ENCODE results near the gene NOPCHAP1. TPM values are rescaled to one million over a fixed set of nuclear protein-coding genes. Genes with fewer than 3 reads are reported as not detected.

The NOPCHAP1 gene
- total RNA-seq, 4 donors from 2014 or later: 3.9 to 6.0 (median 5.3) TPM

DNA sequence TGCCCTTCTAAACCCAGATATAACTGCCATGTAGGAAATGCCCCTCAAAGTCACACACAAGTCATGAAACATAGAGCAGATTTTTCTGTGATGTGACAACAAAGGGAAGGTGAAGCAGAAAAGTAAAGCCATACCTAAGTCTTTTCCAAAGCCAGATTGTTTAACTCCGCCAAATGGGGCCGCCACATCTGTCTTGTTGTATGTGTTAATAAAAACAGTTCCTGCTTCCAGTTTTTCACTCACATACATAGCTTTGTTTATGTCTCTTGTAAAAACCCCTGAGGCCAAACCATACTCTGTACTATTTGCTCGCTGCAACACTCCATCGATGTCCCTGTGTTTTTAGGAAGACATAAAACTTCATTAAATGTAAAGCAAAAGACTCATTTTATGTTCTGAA, 40.3 kb downstream of the NOPCHAP1 start:
- TF ChIP-seq, protein P1, sequence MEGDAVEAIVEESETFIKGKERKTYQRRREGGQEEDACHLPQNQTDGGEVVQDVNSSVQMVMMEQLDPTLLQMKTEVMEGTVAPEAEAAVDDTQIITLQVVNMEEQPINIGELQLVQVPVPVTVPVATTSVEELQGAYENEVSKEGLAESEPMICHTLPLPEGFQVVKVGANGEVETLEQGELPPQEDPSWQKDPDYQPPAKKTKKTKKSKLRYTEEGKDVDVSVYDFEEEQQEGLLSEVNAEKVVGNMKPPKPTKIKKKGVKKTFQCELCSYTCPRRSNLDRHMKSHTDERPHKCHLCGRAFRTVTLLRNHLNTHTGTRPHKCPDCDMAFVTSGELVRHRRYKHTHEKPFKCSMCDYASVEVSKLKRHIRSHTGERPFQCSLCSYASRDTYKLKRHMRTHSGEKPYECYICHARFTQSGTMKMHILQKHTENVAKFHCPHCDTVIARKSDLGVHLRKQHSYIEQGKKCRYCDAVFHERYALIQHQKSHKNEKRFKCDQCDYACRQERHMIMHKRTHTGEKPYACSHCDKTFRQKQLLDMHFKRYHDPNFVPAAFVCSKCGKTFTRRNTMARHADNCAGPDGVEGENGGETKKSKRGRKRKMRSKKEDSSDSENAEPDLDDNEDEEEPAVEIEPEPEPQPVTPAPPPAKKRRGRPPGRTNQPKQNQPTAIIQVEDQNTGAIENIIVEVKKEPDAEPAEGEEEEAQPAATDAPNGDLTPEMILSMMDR (IDR thresholded peaks at IDR 0.05; ENCODE audit: low read depth): no peak

DNA sequence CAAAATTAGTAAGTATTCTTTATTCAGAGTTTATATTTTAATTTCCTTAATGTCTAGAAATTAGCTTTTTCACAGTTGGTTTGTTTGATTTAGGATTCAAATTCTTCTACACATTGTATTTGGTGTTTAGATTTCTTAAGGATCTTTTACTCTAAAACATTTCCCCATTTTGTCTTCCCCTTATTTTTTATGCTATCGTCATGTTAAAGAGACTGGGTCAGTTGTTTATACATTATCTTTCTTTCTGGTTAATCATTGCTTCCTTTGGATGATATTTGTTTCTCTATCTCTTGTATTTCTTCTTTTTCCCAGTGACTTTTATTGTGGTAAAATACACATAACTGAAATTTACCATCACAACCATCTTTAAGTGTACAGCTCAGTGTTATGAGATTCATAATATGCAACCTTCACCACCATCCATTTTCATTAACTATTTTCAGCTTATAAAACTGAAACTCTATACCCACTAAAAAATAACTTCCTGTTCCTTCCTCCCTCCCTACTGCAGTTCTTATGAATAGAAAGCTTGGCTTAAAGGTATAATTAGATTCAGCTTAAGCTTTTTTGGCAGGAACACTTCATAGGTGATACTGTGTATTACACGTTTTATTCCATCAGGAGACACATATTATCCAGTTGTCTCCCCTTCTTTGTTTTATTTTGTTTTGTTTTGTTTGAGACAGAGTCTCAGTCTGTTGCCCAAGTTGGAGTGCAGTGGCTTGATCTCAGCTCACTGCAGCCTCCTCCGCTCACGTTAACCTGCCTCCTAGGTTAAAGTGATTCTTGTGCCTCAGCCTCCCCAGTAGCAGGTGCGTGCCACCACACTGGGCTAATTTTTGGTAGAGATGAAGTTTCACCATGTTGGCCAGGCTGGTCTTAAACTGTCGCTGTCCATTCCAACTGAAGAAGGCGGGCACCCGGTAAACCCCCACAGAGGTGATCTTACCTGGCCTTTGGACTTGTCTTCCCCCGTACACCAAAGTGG, 45.0 kb downstream of the NOPCHAP1 start:
- TF ChIP-seq, protein P1 (IDR thresholded peaks at IDR 0.05; ENCODE audit: low read depth): no peak

- TF ChIP-seq, protein P1 (IDR thresholded peaks at IDR 0.05; ENCODE audit: low read depth): no peak
Observed at GRCh38 chr12:105032703-105033357, 46.7 kb downstream of the NOPCHAP1 start.

DNA sequence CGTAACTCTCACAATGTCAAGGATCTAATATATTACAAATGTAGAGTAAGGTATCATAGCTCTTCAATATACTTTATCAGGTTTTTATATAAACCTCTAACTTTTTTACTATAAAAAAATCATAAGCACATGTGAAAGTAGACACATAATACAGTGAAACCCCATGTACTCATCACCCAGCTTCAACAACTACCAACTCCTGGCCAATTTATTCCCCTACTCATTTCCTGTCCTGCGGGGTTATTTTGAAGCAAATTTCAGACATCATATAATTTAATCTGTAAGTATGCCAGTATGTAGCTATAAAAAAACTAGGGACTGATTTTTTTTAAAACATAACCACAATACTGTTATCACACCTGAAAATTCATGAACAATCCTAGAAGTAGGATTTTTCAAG, 47.7 kb downstream of the NOPCHAP1 start:
- TF ChIP-seq, protein P1 (IDR thresholded peaks at IDR 0.05; ENCODE audit: low read depth): no peak

Other genes starting within 250 kb of the NOPCHAP1 start
- 10 to 100 TPM; 18.5 to 65.8 (median 36.4) TPM for gene SLC41A2, start 28.0 kb upstream of the NOPCHAP1 start, total RNA-seq
- gene ALDH1L2, start 98.1 kb downstream of the NOPCHAP1 start, total RNA-seq: 10 to 100 TPM in 3 of 4 donors, 1 to 10 TPM in 1; 7.0 to 19.9 (median 11.1) TPM
- gene WASHC4, start 121.4 kb downstream of the NOPCHAP1 start, total RNA-seq: 100 to 1,000 TPM in 3 of 4 donors, 10 to 100 TPM in 1; 77.6 to 132 (median 118) TPM
- gene APPL2, start 249.9 kb downstream of the NOPCHAP1 start, total RNA-seq: 100 to 1,000 TPM in 1 of 4 donors, 10 to 100 TPM in 3; 64.6 to 127 (median 94.1) TPM

Data from subcutaneous adipose tissue (tissue), 4 donors.